Colonic mucosa (tissue), 4 donors: ENCODE data around the gene HSPA1A. TPM values are rescaled to one million over a fixed set of nuclear protein-coding genes. Genes with fewer than 3 reads are reported as not detected.

Experiments used
- DNase-seq: peaks from one replicate; pipeline ENCODE4 v3.0.0-alpha.2; 2020
- H3K27ac ChIP-seq: fragments of 200-600 bp; one replicate; pipeline ENCODE4 v1.8.0; 2021
- H3K27me3 ChIP-seq: fragments of 200-600 bp; one replicate; pipeline ENCODE4 v1.8.0; 2021
- H3K36me3 ChIP-seq: fragments of 200-600 bp; one replicate; pipeline ENCODE4 v1.8.0; 2021
- H3K4me1 ChIP-seq: fragments of 200-600 bp; one replicate; pipeline ENCODE4 v1.8.0; 2021; ENCODE audit warnings: mild to moderate bottlenecking
- H3K4me3 ChIP-seq: fragments of 200-600 bp; one replicate; pipeline ENCODE4 v1.8.0; 2021
- H3K9ac ChIP-seq, 2 donors: one replicate each; pipeline ENCODE4 v1.7.0; 2013; ENCODE audit warnings: control low read depth in 2 of 2, low read depth in 2 of 2, low read length in 2 of 2
- H3K9me3 ChIP-seq: fragments of 200-600 bp; one replicate; pipeline ENCODE4 v1.8.0; 2021
- CTCF ChIP-seq: fragments of 200-600 bp; IDR thresholded peaks from one replicate; pipeline ENCODE4 v1.8.0; 2022; ENCODE audit warnings: antibody characterized with exemption, mild to moderate bottlenecking
- intact Hi-C: fragments of 100-400 bp; cut with DNase I; formaldehyde crosslinking; loops from one replicate; pipeline ENCODE4 v1.14.1; 2022
- total RNA-seq, 2 donors: library from RNA; stranded (reverse); fragmentation: NEBNext Ultra II Directional in 1 of 2; extraction: Animal tissue kit (Norgen Biotek cat#: 25700) in 1 of 2; gene quantifications; one replicate each; pipeline ENCODE4 v1.2.1, GENCODE V29; 2021
- donor health status: healthy.
- donor health status: DM: no; HTN: no; CAD: no.
- donor health status: DM: no; HTN: no; CAD: no.

The HSPA1A gene
- total RNA-seq, 2 donors from 2014 or later, result 248 to 397 TPM

GRCh38 chr6:31782126-31782855, 33.1 kb upstream of the HSPA1A start:
- no peaks in the 10 kb centered on the region for H3K4me1 ChIP-seq
- H3K36me3 ChIP-seq, result no peaks in the 10 kb centered on the region
- no peak overlapping the region for H3K4me3 ChIP-seq
- no peak overlapping the region for H3K9ac ChIP-seq
- H3K27me3 ChIP-seq, result no peaks in the 10 kb centered on the region
- intact Hi-C loops, result no loop called here
- no peak overlapping the region for H3K27ac ChIP-seq
- no peak for TF ChIP-seq CTCF
- no peaks in the 10 kb centered on the region for H3K9me3 ChIP-seq
- DNase-seq, result no peak

GRCh38 chr6:31784098-31784925, 31.0 kb upstream of the HSPA1A start:
- no peak for TF ChIP-seq CTCF
- H3K36me3 ChIP-seq, result no peaks in the 10 kb centered on the region
- intact Hi-C loops, result no loop called here

GRCh38 chr6:31785475-31785874, 29.9 kb upstream of the HSPA1A start:
- DNase-seq, result no peak
- intact Hi-C loops, result no loop called here
- Histone ChIP-seq H3K4me3 (no peak overlapping the region), H3K9ac (no peak overlapping the region), H3K27ac (no peak overlapping the region), H3K9me3 (no peaks in the 10 kb centered on the region), H3K36me3 (no peaks in the 10 kb centered on the region), H3K27me3 (no peaks in the 10 kb centered on the region), H3K4me1 (no peaks in the 10 kb centered on the region)
- TF ChIP-seq CTCF, result no peak

More at GRCh38 chr6:31784098-31784925, 31.0 kb upstream of the HSPA1A start:
- Histone ChIP-seq H3K9me3 (no peaks in the 10 kb centered on the region), H3K9ac (no peak overlapping the region), H3K27me3 (no peaks in the 10 kb centered on the region), H3K4me1 (no peaks in the 10 kb centered on the region), H3K4me3 (no peak overlapping the region), H3K27ac (no peak overlapping the region)
- DNase-seq, result no peak

GRCh38 chr6:31791324-31792089, 23.8 kb upstream of the HSPA1A start:
- Histone ChIP-seq H3K4me3 (no peak overlapping the region), H3K4me1 (peaks cover 5% of the 10 kb centered on the region), H3K27me3 (no peaks in the 10 kb centered on the region), H3K36me3 (no peaks in the 10 kb centered on the region), H3K9ac (no peak overlapping the region), H3K27ac (no peak overlapping the region), H3K9me3 (no peaks in the 10 kb centered on the region)
- DNase-seq, result no peak
- intact Hi-C loops, result no loop called here
- peak; percentile 38 for TF ChIP-seq CTCF

GRCh38 chr6:31792090-31792374, 23.3 kb upstream of the HSPA1A start:
- Histone ChIP-seq H3K9ac (no peak overlapping the region), H3K9me3 (no peaks in the 10 kb centered on the region), H3K36me3 (no peaks in the 10 kb centered on the region), H3K27me3 (no peaks in the 10 kb centered on the region), H3K4me1 (peaks cover 5% of the 10 kb centered on the region), H3K27ac (no peak overlapping the region), H3K4me3 (no peak overlapping the region)
- no peak for DNase-seq
- TF ChIP-seq CTCF, result no peak
- intact Hi-C loops, result no loop called here
